HEK293 (cell line): ENCODE data around the gene ARID4A.

ENCODE experiments used
- ZNF202 ChIP-seq: fragments of 450-650 bp; formaldehyde crosslinking; IDR thresholded peaks from 2 replicates; pipeline ENCODE4 v1.5.1; 2016; ENCODE audit warnings: missing biosample characterization, missing genetic modification characterization, borderline replicate concordance
- ZNF24 ChIP-seq: fragments of 450-650 bp; formaldehyde crosslinking; IDR thresholded peaks from 2 replicates; pipeline ENCODE4 v1.5.1; 2016; ENCODE audit warnings: missing biosample characterization, missing genetic modification characterization

- TF ChIP-seq ZNF24 (tag by site-specific recombination) (no peak), ZNF202 (tag by site-specific recombination) (no peak)
Measured at GRCh38 chr14:58315606-58316005, 17.3 kb downstream of the ARID4A start.
